ENCODE results near the gene SLC7A1. TPM values are rescaled to one million over a fixed set of nuclear protein-coding genes. Genes with fewer than 3 reads are reported as not detected.
"Not testable (repeated sequence)": the region's sequence is repeated elsewhere in the genome, so short reads cannot be mapped to it uniquely, and the experiment has no call there.

The SLC7A1 gene
- total RNA-seq, 1 experiment from 2014 or later, result 84.5 TPM

DNA sequence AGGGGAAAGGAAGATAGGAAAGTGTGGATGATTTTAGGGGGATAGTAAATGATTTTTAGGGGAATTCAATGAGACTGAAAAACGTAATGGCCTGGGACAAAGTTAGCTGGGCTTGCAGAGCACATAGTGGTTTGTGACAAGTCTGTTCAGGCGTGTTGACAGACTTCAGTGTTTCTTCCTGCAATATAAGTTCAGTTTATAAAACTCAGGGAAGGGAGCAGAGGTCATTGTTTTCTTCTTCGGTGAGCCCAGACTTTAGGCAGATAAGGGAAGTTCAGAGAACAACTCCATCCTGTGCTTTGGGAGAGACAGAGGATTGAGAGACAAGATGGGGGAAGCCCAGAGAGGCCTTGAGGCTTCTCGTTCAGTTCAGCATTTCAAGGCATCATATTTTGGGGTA, 45.2 kb upstream of the SLC7A1 start (continued):
- TF ChIP-seq AR (CRISPR knock-in tag; IDR thresholded peaks at IDR 0.05) (no peak), NR1H2 (CRISPR knock-in tag; IDR thresholded peaks at IDR 0.05) (no peak)

DNA sequence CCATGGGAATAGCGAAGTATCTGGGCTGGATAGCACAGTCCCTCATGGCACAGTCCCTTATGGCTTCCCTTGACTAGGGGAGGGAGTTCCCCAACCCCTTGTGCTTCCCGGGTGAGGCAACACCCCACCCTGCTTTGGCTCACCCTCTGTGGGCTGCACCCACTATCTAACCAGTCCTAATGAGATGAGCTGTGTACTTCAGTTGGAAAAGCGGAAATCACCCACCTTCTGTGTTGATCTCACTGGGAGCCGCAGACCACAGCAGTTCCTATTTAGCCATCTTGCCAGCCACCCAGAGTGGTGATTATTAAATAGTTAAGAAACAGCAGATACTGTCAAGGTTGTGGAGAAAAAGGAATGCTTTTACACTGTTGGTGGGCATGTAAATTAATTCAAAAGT, 41.3 kb upstream of the SLC7A1 start:
- H3K4me3 Mint-ChIP-seq; H3K27me3 Mint-ChIP-seq (ENCODE audit: low read depth); POLR2A ChIA-PET; CTCF ChIA-PET; DNase-seq (ENCODE audit: low spot score); ATAC-seq; H3K4me1 Mint-ChIP-seq; H3K27ac Mint-ChIP-seq; H3K36me3 Mint-ChIP-seq: not testable (repeated sequence)
- H3K9me3 Mint-ChIP-seq, result peaks cover 19% of the 10 kb centered on the region

- ChIA-PET POLR2A (no interaction called here), CTCF (interaction anchor here (1.0 kb wide), 1 partner anchor 29 kb away, joined by 3 read pairs; the partner anchor contains the start of gene SLC7A1)
- Mint-ChIP-seq H3K4me1 (no peaks in the 10 kb centered on the region), H3K36me3 (peaks cover 3% of the 10 kb centered on the region), H3K27me3 (ENCODE audit: low read depth) (no peaks in the 10 kb centered on the region), H3K4me3 (no peak overlapping the region), H3K9me3 (peaks cover 26% of the 10 kb centered on the region), H3K27ac (no peak overlapping the region)
- ATAC-seq (no peak), DNase-seq (ENCODE audit: low spot score) (no peak)
- TF ChIP-seq GTF2I (CRISPR knock-in tag; conservative IDR thresholded peaks at IDR 0.05), result no peak
- TF ChIP-seq, protein P1, sequence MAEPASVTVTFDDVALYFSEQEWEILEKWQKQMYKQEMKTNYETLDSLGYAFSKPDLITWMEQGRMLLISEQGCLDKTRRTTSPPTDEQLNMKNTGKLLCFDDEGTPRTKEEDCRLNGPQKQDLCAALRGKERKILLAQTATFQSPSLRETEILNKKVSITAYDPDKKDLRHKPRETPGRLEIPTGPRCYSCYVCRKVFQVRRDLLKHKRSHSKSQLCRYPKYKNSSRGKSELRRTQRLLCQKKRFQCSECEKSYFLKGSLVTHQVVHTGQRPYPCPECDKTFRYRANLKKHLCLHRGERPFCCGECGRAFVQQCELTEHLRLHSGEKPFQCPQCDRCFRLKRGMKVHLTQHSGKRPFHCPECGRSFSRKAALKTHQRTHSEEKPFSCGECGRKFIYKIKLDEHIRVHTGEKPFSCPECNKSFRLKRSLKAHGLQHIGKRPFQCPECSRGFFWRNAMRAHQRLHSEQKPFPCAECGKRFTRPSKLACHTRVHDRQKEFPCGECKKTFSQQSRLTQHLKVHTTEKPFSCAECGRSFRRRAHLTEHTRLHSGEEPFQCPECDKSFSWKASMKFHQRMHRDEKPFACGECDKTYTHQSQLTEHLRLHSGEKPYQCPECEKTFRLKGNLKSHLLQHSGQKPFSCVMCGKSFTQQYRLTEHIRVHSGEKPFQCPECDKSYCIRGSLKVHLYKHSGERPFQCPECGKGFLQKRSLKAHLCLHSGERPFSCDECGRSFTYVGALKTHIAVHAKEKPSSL (CRISPR knock-in tag; conservative IDR thresholded peaks at IDR 0.05), result no peak
- TF ChIP-seq, protein P2, sequence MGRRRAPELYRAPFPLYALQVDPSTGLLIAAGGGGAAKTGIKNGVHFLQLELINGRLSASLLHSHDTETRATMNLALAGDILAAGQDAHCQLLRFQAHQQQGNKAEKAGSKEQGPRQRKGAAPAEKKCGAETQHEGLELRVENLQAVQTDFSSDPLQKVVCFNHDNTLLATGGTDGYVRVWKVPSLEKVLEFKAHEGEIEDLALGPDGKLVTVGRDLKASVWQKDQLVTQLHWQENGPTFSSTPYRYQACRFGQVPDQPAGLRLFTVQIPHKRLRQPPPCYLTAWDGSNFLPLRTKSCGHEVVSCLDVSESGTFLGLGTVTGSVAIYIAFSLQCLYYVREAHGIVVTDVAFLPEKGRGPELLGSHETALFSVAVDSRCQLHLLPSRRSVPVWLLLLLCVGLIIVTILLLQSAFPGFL (CRISPR knock-in tag; IDR thresholded peaks at IDR 0.05; ENCODE audit: borderline replicate concordance), result no peak
- TF ChIP-seq ZNF396 (CRISPR knock-in tag; IDR thresholded peaks at IDR 0.05; ENCODE audit: borderline replicate concordance), result no peak
- TF ChIP-seq OVOL2 (CRISPR knock-in tag; IDR thresholded peaks at IDR 0.05; ENCODE audit: borderline replicate concordance), result no peak
- TF ChIP-seq ZMAT4 (CRISPR knock-in tag; IDR thresholded peaks at IDR 0.05), result no peak
- no peak for TF ChIP-seq E2F1 (CRISPR knock-in tag; IDR thresholded peaks at IDR 0.05)
- TF ChIP-seq ESRRA (CRISPR knock-in tag; IDR thresholded peaks at IDR 0.05; ENCODE audit: borderline replicate concordance), result no peak
- TF ChIP-seq SP1 (CRISPR knock-in tag; conservative IDR thresholded peaks at IDR 0.05), result no peak
- TF ChIP-seq, protein P3, sequence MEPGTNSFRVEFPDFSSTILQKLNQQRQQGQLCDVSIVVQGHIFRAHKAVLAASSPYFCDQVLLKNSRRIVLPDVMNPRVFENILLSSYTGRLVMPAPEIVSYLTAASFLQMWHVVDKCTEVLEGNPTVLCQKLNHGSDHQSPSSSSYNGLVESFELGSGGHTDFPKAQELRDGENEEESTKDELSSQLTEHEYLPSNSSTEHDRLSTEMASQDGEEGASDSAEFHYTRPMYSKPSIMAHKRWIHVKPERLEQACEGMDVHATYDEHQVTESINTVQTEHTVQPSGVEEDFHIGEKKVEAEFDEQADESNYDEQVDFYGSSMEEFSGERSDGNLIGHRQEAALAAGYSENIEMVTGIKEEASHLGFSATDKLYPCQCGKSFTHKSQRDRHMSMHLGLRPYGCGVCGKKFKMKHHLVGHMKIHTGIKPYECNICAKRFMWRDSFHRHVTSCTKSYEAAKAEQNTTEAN (CRISPR knock-in tag; IDR thresholded peaks at IDR 0.05), result no peak
- no peak for TF ChIP-seq STAT6 (CRISPR knock-in tag; conservative IDR thresholded peaks at IDR 0.05; ENCODE audit: low read depth)
- no peak for TF ChIP-seq ETV6 (CRISPR knock-in tag; IDR thresholded peaks at IDR 0.05)
- no peak for TF ChIP-seq NR3C1 (CRISPR knock-in tag; conservative IDR thresholded peaks at IDR 0.05; ENCODE audit: low read depth)
- TF ChIP-seq ZNF232 (CRISPR knock-in tag; IDR thresholded peaks at IDR 0.05), result no peak
- no peak for TF ChIP-seq CBFB (CRISPR knock-in tag; IDR thresholded peaks at IDR 0.05; ENCODE audit: low read depth)
Observed at GRCh38 chr13:29624997-29625396, 29.5 kb upstream of the SLC7A1 start.

All from WTC11 (cell line).